HUES48 (cell line): Measurements from ENCODE around the gene SNRPA1.

Experiments used
- H3K27ac ChIP-seq: one replicate; pipeline ENCODE4 v1.7.0; 2013; ENCODE audit warnings: low read depth, low read length, inconsistent platforms
- H3K27me3 ChIP-seq: 2 replicates; pipeline ENCODE4 v1.6.1; 2013; ENCODE audit warnings: mild to moderate bottlenecking, low read length; ENCODE audit not compliant: control insufficient read depth, insufficient read depth
- H3K36me3 ChIP-seq: 2 replicates; pipeline ENCODE4 v1.6.1; 2013; ENCODE audit warnings: low read length; ENCODE audit not compliant: control insufficient read depth, insufficient read depth
- H3K4me1 ChIP-seq: 2 replicates; pipeline ENCODE4 v1.6.1; 2013; ENCODE audit warnings: mild to moderate bottlenecking, low read length; ENCODE audit not compliant: control insufficient read depth, insufficient read depth
- H3K4me3 ChIP-seq: 2 replicates; pipeline ENCODE4 v1.5.1; 2013; ENCODE audit warnings: mild to moderate bottlenecking, low read depth, low read length
- H3K9ac ChIP-seq: 2 replicates; pipeline ENCODE4 v1.6.1; 2013; ENCODE audit warnings: mild to moderate bottlenecking, low read depth, low read length, moderate library complexity
- H3K9me3 ChIP-seq: 2 replicates; pipeline ENCODE4 v1.6.1; 2013; ENCODE audit warnings: low read length; ENCODE audit not compliant: control insufficient read depth, insufficient read depth

SNRPA1 gene

DNA sequence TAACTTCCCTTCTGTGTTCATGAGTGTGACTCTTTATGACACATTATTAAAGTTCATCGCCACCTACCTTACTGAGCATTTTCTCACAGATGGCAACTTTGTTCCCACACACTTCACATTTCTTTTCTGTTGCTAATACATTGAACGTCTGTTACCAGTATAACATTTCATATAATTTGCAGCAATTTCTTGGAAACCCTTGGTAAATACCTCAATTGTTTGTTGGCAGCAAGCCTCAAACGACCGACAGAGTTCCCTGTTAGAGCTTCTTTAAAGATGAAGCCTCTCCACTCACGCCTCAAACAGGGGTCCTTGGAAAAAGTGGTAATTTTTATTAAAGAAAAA, 40.0 kb downstream of the SNRPA1 start:
- H3K9me3 ChIP-seq: no peaks in the 10 kb centered on the region
- H3K27me3 ChIP-seq: peaks cover 8% of the 10 kb centered on the region; the same call in 1 of the 2 replicates
- no peak overlapping the region for H3K27ac ChIP-seq
- no peak overlapping the region for H3K4me3 ChIP-seq
- no peaks in the 10 kb centered on the region for H3K36me3 ChIP-seq
- no peak overlapping the region for H3K9ac ChIP-seq
- H3K4me1 ChIP-seq: peaks cover 23% of the 10 kb centered on the region

DNA sequence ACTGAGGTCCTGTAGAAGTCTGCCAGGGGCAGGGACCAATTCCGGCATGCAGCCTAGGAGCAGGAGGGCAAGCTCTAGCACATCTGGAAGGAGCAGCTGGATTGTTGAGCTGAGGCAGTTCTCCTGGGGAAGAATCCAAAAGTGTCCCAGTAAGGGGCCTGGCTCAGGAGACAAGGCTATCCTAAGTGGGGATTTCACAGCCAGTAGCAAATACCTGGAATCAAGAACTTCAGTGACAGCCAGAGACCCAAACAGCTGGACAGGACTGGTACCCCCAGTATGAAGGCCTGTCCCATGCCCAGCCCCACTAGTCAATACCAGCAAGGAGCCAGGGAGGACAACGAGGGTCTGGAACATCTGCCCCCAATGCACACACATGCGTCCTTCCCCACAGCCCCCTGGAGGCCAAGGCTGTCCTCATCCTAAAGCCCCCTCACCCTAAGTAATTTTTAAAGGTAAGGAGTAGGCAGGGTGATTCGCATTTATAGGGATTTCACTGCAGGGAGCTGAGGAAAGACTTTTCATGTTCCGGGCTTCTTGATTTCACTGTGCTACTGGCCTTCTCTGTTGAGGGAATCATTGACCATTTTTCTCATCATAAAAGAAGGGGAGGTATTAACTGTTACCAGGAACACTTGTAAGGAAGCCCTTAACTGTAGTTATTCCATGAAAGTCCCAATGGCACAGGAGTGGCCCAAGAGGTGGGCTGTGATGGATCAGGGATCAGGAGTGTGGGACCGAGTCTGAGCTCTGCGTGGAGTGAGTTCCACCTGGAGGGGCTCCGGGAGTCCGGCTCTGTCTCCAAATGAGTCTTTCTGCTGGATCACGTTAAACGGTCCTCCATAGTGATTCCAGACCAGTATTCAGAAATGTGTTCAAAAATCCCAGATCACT, 40.6 kb downstream of the SNRPA1 start:
- peaks cover 28% of the 10 kb centered on the region for H3K4me1 ChIP-seq
- no peak overlapping the region for H3K27ac ChIP-seq

DNA sequence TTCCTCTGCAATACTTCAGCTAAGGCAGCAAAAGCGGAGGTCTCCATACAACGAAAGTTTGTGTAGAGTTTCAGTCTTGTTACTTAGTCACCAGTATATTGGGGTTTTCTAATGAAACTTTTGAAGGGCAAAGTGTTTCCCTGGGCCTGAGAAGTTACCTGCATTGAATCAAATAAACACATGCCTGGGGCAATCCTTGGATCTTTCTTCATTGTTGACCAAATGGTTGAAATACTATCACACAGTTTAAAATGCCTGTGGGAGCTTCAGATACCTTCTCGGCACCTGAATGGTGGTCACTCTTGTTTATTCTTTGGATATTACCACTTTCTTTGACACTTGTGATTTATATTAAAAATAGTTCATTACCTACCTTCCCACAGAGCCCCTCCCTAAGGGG, 42.2 kb downstream of the SNRPA1 start:
- H3K4me1 ChIP-seq: peaks cover 23% of the 10 kb centered on the region
- H3K27ac ChIP-seq: no peak overlapping the region
- no peak overlapping the region for H3K9ac ChIP-seq
- no peaks in the 10 kb centered on the region for H3K9me3 ChIP-seq
- peak overlapping the region; percentile 86 for H3K4me3 ChIP-seq
- peaks cover 7% of the 10 kb centered on the region; the same call in 1 of the 2 replicates for H3K36me3 ChIP-seq
- peaks cover 8% of the 10 kb centered on the region; the same call in 1 of the 2 replicates for H3K27me3 ChIP-seq

More for the DNA sequence above, 40.6 kb downstream of the SNRPA1 start:
- Histone ChIP-seq H3K9ac (no peak overlapping the region), H3K4me3 (no peak overlapping the region), H3K27me3 (peaks cover 8% of the 10 kb centered on the region; the same call in 1 of the 2 replicates), H3K36me3 (no peaks in the 10 kb centered on the region), H3K9me3 (no peaks in the 10 kb centered on the region)

DNA sequence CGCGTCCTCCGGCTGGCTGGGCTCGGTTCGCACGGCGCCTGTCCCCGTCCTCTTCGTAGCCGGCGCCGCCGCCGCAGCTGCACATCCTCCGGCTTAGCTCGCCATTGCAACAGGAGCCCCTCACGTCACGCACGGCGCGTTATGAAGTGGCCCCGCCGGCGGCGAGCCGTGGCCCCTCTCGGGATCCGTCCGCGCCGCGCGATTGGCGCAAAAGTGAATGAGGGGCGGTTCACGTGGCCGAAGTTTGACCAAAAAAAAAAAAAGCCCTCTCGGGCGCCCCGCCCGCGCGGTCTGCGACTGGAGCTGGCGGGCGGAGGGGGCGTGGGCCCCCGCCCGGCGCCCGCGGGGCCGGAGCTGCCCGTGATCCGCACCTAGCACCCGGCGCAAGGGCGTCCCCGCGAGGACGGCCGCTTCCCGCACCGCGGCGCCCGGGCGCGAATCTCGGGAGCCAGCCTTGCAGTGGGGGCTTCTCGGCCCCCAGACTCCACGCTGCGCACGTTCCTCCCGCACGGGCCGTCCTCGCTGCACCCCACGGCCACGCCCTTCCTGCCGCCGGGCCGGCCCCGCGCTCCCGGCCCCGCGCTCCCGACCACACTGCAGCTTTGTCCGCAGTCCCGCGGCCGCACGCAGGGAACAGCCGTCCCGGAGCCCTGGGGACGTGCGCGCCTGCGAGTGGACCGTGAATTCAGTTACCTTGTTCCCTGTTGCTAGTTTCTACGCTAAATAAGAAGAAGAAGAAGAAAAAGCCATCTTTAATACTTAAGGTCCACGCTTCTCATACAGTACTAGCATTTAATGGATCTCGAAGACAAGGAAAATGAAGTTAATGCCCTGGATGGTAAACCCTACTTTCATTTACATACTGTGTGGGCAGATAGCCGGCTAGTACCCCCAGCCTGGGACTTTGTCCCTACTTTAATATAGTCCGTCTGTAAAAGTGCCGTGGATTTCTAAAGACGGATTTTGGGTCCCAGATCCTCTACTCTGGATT, 42.9 kb downstream of the SNRPA1 start, which contains the start of gene CHSY1:
Gene CHSY1, minus strand, starts transcription at position 219 of the 991 bp plus-strand sequence. CDS start 592 bp downstream, outside the sequence.
- peak within 1 kb of the TSS; percentile 75 for H3K9ac ChIP-seq
- H3K27ac ChIP-seq: peak within 1 kb of the TSS; percentile 47
- H3K27me3 ChIP-seq: peaks cover 8% of the 10 kb centered on the region; the same call in 1 of the 2 replicates
- peak within 1 kb of the TSS; percentile 86 for H3K4me3 ChIP-seq
- no peaks in the 10 kb centered on the region for H3K9me3 ChIP-seq
- peaks cover 30% of the 10 kb centered on the region for H3K4me1 ChIP-seq
- H3K36me3 ChIP-seq: peaks cover 13% of the 10 kb centered on the region; the same call in 1 of the 2 replicates

DNA sequence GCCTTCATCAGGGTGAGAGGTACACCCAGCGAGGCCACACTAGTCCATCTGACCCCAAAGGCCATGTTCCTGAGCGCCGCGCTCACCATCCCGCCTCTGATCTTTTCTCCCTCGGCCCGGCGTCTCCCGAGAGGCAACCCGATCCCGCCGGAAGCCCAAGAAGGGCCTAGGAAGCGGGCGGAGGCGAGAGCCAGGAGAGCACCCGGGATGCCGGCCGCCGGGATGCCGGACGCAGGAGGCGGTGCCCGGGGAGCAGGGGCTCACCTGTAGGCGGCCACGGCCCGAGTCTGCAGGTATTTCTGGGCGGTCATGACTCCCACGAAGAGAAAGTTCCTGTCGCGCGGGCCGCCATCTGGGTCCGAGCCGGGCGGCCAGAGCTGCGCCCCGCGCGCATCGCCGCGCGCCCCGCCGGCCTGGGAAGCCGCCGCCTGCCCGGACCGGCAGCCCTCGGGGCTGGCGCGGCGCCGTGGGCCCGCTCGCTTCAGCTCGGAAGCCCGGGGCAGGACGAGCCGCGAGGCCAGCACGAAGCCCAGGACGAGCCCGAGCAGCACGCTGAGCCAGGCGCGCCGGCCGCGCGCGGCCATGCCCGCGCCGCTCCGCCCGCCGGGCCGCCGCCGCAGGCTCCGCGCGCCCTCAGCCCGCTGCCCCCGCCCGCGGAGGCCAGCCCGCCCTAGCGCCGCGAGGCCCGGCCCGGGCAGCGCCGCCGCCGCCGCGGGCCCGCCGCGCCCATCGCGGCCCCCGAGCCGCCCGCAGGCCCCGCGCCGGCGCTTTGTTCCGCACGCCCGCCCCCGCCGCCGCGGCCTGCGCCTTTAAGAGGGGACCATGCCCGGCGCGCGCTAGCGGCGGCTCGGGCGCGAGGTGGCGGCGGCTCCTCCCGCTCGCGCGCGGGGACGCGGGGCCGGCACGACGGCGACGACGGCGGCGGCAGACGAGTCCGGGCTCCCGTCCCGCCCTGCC, 43.9 kb downstream of the SNRPA1 start:
- peaks cover 35% of the 10 kb centered on the region for H3K4me1 ChIP-seq
- no peaks in the 10 kb centered on the region for H3K9me3 ChIP-seq
- peak overlapping the region; percentile 75 for H3K9ac ChIP-seq
- peak overlapping the region; percentile 47 for H3K27ac ChIP-seq
- H3K27me3 ChIP-seq: peaks cover 8% of the 10 kb centered on the region; the same call in 1 of the 2 replicates
- peaks cover 13% of the 10 kb centered on the region; the same call in 1 of the 2 replicates for H3K36me3 ChIP-seq
- peak overlapping the region; percentile 86 for H3K4me3 ChIP-seq

DNA sequence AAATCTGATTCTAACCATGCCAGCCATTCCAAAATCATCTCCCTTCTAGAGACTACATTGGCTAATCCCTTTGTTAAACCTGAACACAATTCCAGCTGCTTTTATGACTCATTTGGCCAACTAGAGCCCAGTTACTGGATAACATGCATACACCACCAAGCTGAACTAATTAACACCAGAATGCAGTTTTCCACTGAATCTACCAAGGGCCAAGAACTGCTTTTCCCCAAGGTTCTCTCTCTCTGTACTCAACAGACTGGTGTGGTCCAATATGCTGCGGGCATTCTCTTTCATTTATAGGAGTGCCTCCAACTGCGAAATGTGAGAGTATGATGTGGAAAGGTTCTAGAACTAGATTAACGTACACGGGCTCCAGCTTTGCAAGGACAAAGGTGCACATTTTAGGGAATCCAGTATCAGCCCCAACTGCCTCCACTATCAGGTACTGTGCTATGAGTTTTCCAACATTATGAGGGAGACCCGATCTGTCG, 44.7 kb downstream of the SNRPA1 start:
- peaks cover 35% of the 10 kb centered on the region for H3K4me1 ChIP-seq
- H3K27ac ChIP-seq: peak overlapping the region; percentile 47
- H3K4me3 ChIP-seq: peak overlapping the region; percentile 76
- peak overlapping the region; percentile 65 for H3K9ac ChIP-seq
- H3K9me3 ChIP-seq: no peaks in the 10 kb centered on the region
- peaks cover 13% of the 10 kb centered on the region; the same call in 1 of the 2 replicates for H3K36me3 ChIP-seq
- peaks cover 8% of the 10 kb centered on the region; the same call in 1 of the 2 replicates for H3K27me3 ChIP-seq

DNA sequence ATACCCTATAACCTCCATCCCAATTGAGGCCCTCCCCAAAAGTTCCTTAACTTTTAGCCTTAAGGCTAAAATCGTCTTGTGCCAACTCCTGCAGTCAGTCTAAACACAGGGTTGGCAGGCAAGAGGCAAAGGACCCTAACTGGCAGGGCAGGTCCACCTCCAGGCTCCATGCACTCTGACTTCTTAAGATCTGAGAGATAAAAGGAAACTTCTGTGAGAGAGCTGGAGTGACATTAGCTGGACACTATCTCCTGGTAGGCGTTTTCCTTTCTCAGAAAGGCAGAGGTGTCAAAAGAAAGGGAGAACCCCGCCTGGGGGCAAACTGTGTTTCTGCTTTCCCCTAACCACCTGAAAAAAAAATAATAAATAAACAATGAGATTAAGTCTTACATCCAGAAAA, 46.8 kb downstream of the SNRPA1 start:
- Histone ChIP-seq H3K9me3 (no peaks in the 10 kb centered on the region), H3K36me3 (peaks cover 13% of the 10 kb centered on the region; the same call in 1 of the 2 replicates), H3K9ac (no peak overlapping the region), H3K4me1 (peaks cover 50% of the 10 kb centered on the region), H3K27ac (no peak overlapping the region), H3K27me3 (peaks cover 7% of the 10 kb centered on the region; the same call in 1 of the 2 replicates), H3K4me3 (no peak overlapping the region)

DNA sequence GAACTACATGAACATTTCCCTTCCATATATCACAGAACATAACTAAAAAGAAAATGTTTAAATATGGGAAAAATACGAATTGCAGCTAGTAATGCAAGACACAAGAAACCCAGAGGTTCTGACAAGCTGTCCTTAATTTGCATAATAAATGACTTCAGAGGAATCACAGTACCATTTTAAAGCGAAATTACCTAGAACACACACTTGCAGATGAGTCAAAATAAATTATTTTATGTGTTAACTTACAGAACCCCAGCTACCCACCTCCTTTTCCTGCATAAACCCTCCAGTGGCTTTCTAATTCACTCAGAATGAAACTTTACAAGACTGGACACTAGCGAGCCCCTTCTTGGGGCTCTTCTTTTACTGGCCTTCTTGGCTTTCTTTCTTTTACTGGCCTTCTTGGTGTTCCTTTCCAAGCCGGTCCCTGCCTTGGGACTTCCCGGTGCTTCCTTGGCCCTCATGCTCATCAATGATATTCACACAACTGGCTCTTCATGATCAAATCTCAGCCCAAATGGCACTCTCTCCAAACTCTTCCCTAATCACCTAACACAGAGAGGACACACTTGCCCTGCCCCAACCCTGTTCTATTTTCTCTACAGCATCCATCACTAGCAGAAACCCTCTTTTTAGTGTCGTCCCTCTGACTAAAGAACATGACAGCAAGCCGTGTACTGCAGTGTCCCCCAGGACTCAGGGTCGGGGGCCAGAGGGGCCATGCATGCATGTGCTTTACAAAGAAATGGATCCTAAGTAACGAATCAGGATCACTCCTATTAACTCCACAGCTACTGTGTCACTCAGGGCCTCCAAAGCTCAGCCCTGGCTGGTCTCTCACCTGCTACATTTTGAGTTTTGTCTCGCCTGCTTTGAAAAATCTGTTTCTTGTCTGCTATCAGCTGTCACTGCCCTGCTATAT, 48.0 kb downstream of the SNRPA1 start:
- H3K9ac ChIP-seq: no peak overlapping the region

DNA sequence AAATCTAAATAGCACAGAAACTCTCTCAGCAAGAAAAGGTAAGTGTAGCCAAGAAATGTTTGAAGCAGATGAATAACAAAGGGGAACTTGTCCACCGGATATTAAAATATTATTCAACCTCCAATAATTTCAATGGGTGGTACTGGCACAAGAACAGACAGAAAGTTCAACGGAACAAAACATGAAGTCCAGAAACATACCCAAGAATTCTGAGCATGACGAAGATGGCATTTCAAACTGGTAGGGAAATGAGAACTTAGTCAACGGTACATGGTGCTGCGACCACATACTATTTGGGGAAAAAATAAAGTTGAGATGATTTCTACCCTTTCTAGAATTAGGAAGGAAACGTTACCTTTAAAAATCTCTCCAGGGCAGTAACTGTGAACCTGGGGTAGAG, 48.7 kb downstream of the SNRPA1 start:
- H3K36me3 ChIP-seq: peaks cover 22% of the 10 kb centered on the region
- no peak overlapping the region for H3K9ac ChIP-seq
- peaks cover 58% of the 10 kb centered on the region for H3K4me1 ChIP-seq
- H3K27ac ChIP-seq: no peak overlapping the region
- H3K4me3 ChIP-seq: no peak overlapping the region
- no peaks in the 10 kb centered on the region for H3K9me3 ChIP-seq
- H3K27me3 ChIP-seq: no peaks in the 10 kb centered on the region

More for the DNA sequence above, 48.0 kb downstream of the SNRPA1 start:
- H3K36me3 ChIP-seq: peaks cover 20% of the 10 kb centered on the region
- H3K9me3 ChIP-seq: no peaks in the 10 kb centered on the region
- no peak overlapping the region for H3K4me3 ChIP-seq
- H3K27me3 ChIP-seq: no peaks in the 10 kb centered on the region
- H3K27ac ChIP-seq: no peak overlapping the region
- H3K4me1 ChIP-seq: peaks cover 55% of the 10 kb centered on the region
